ENCODE data around the gene ZNF570.

ZNF570 gene

DNA sequence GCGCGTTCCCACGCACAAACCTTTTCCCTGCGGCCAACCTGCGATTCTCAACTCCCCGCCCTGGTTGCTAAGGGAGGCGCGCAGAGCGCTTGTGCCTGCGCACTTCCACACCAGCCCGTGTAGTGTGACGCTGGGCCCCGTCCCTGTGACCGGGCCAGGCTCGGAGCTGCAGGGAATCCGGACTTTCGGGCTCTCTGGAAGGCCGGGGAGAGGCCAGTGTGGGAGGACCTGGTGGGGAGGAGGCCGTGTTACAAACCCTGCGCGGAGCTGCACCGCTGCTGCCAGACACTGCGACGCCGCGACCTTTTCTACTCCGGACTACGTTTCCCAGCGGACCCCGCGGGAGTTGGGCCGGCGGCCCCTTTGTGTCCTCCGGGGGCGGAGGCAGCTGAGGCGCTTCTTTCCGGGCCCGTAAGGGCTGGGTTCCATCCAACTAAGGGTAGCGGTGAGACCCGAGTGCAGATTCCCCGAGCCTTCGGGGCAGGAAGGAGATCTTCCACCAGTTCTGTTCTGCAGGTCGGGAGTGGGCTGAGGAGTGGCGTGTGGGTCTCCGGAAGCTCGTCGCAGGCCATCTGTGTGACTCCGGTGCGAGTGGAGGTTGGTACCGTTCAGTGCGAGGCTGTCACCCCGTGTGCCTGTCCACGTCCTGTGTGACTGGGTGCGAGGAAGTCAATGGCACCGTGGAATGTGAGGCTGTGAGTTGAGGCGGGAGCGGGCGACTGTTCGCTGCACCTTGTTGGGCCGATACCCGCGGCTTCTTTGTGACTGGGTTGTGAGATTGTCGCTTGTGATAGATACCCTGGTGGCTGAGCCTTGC lies at the start of gene ZNF570:
ZNF570 (plus strand) TSS at position 396 of the 817 bp plus-strand sequence. CDS start 999 bp downstream, outside the sequence.
- no peak for FAIRE-seq

DNA sequence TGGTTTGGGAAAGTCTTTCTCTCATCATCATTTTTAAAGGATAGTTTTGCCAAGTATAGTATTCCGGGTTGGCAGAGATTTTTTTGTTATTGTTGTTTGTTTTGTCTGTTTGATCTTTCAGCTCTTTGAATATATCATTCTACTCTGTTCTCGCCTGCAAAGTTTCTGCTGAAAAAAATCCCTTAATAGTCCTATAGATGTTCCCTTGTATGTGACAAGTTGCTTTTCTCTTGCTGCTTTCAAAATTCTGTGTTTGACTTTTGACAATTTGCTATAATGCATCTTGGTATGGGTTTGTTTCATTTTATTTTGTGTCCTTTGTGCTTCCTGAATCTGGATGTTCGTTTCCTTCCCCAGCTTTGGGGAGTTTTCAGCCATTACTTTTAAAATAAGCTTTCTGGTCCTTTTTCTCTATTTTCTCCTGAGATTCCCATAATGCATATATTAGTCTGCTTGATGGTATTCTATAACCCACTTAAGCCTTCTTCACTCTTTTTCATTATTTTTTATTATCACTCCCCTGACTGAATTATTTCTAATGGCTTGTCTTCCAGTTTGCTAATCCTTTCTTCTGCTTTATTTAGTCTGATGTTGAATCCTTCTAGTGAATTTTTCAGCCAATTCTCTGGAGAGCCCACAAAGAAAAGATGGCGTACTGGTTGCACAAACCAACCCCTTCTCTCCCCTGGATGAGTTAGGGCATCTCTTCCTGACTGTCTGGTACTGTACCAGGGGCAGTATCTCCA lies 16.5 kb upstream of the ZNF570 start:
- FAIRE-seq, result no peak

DNA sequence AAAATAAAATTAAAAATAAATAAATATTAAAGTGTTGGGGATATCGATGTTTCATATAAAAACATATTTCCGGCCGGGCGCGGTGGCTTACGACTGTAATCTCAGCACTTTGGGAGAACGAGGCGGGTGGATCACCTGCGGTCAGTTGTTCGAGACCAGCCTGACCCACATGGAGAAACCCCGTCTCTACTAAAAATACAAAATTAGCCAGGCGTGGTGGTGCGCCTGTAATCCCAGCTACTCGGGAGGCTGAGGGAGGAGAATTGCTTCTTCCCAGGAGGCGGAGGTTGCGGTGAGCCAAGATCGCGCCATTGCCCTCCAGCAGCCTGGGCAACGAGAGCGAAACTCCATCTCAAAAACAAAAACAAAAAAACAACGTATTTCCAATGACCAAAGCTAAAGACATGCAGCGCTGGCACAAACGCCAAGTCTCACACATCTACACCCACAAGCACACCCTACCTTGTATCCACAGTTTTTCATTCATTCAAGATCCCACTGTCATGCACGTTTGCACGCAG lies 2.8 kb upstream of the ZNF570 start:
- no peak for FAIRE-seq

DNA sequence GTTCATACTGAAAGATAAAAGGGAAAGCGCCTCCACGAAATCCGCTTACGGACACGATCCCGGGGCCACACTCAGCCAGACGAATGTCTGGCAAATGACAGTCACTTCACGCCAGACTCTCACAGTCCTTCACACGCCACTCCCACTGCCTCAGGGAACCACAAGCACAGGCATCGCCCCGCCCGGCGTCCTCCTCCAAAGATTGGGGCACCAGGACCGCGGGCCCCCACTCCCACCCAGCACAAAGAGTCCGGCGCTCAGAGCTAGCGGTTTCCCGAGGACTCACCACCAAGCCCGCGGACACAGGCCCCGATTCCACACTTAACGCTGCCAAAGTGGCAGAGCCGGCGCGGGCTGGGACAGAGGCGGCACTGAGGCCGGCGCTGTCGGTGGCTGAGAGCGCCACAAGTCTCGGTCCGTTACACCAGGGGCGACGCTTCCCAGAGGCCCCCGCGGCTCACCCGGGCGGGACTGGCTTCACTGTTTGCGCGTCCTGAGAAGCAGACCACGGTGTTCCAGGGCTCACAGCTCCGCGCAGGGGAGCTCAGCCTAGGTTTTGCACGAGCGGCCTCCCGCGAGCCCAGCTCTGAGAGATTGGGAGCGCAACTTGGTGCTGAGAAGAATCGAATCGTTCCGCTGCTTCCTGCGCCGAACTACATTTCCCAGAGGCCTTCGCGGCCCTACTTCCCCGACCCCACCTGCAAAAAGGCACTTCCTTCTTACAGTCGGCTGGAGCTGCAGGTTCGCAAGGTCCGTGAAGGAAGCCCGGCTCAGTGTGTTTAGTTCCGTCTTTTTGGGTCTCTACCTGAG lies 2.2 kb upstream of the ZNF570 start, which contains the start of gene ZNF569:
ZNF569 (minus strand) TSS at position 647 of the 810 bp plus-strand sequence. CDS start 22,523 bp downstream, outside the sequence.
- no peak for FAIRE-seq

DNA sequence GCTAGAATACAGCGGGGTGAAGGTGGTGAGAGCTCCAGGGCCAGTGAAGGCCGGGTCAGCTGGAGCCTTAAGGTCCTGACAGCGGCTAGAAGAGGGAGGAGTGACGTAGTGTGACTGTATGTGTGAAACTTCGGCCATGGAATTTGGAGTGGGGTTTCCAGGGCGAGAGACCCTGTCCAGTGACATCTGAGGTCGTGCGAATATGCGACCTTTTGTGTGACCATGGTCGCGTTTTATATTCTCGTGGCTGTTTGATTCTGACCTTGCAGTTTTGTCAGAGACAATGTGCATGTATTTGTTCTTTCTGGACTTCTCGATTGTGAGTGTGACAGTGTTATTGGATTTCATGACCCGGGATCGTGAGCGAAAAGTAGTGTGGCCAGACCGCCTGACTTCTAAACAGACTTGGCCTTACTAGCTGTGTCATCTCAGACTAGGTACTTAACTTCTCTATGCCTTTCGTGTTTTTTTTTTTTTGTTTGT lies 1.5 kb upstream of the ZNF570 start:
- FAIRE-seq, result no peak

DNA sequence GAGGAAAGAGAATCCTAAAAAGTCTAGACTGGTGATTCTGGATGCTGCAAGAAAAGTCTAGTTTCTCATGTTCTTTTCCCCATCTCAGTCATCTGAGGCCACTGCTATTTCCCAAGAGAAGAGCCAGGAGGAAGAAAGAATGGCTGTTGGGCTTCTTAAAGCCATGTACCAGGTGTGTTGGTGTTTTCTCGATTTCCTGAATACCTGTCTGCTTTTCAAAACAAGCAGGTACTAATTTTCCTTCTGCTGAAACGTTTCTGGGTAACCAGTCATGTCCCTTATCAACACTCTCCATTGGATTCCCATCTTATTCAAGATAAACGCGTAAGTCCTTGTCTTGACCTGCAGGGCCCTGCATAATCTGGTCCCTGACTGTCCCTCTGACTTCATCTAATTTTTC lies 1.1 kb downstream of the ZNF570 start:
- FAIRE-seq, result no peak

DNA sequence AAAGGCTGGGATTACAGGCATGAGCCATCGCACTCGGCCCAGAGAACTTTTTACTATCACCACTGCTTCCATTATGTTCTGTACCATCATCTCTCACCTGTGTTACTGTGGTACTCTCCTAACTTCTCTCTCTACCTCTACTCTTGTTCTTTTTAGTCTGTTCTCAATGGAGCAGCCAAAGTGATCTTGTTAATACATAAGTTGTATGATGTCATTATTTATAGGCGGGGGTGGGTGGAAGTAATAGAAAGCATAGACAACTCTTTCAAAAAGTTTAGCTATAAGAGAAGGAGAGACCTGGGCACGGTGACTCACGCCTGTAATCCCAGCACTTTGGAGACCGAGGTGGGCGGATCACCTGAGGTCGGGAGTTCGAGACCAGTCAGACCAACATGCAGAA lies 3.0 kb downstream of the ZNF570 start:
- no peak for FAIRE-seq

DNA sequence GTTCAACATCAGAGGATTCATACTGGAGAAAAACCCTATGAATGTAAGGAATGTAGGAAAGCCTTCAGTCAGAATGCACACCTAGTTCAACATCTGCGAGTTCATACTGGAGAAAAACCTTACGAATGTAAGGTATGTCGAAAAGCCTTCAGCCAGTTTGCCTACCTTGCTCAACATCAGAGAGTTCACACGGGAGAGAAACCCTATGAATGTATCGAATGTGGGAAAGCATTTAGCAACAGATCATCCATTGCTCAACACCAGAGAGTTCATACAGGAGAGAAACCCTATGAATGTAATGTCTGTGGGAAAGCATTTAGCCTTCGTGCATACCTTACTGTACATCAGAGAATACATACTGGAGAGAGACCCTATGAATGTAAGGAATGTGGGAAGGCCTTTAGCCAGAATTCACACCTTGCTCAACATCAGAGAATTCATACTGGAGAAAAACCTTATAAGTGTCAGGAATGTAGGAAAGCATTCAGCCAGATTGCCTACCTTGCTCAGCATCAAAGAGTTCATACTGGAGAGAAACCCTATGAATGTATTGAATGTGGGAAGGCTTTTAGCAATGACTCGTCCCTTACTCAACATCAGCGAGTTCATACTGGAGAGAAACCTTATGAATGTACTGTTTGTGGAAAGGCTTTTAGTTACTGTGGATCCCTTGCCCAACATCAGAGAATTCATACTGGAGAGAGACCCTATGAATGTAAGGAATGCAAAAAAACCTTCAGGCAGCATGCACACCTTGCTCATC lies 15.4 kb downstream of the ZNF570 start:
- FAIRE-seq, result no peak

DNA sequence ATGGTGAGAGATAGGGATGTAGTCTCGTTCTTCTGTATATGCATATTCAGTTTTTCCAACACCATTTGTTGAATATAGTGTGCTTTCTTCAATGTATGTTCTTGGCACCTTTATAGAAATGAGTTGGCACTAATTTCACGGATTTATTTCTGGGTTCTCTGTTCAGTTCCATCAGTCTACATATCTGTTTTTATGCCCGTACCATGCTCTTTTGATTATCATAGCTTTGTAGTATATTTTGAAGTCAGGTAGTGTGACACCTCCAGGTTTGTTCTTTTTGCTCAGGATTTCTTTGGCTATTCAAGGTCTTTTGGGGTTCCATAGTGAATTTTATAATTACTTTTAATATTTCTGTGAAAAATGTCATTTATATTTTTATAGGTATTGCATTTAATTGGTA lies 23.1 kb downstream of the ZNF570 start:
- no peak for FAIRE-seq

DNA sequence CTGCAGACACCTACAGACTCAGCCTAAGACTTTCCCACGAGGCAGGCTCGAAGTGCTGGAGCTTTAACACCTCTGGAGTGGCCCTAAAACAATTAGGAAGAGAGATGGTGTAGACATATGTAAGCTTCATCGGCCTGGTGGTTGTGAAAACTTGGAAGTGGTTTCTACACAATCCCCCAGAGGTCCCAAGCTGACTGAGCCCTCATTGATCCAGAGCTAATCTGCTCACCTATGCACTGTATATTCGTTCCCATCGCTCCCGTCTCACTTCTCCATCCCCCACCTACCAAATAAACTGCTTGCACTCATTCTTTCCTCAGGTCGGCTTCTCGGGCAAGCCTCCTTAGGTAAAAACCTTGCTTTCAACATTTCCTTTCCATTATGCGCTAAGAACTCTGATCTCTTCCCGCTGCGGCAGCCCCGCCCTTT lies 36.8 kb downstream of the ZNF570 start:
- FAIRE-seq, result no peak

DNA sequence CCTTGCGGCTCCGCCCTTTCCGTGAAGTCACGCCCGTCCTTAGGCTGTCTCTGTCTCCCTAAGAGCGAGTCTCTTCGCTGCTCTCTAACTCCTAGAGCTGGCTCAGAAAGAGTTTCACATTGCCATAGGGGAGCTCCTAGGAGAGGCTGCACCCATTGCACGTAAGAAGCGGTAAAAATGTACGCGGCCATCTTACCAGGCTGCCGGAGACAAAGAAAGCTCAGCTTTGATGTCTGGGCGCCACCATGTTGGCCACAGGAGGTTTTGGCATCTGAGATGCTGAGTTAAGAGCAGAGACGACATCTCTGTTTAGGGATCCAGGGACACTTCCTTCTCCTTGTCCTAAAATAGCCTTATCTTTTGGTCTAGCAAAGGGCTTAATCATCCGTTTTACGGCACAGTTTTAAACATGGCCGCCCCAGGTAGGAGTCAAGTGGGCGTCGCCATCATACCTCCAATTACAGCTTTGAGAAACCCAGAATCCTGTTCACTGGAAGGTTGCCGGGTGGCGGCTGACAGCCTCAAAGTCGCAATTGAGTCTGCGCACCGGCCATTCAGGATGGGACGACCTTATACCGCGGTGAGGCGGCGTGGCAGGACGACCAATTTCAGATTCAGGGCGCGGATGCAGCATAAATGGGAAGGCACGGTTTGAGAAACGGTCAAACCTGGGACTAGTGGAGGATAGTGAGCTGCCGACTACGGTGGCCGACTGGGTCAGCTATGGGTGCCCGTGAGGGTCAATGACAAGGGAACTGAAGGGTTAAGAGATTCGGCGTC lies 37.4 kb downstream of the ZNF570 start, which contains the start of gene ZNF793:
ZNF793 (plus strand) TSS at position 553 of the 780 bp plus-strand sequence. CDS start 16,501 bp downstream, outside the sequence.
- no peak for FAIRE-seq

DNA sequence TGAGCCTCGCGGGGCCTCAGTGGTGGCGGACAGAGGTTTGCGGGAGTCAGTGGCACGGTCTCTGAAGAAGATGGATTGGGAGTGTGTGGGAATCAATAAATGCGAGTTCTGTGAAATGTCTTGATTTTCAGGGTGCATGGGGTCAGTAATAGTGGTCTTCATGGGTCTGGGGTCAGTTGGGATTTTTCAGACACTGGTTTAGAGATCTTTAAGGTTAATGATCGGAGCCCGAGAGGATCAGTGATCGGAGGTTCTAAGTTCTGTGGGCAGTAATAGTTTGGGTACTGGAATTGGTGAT lies 38.0 kb downstream of the ZNF570 start:
- no peak for FAIRE-seq

DNA sequence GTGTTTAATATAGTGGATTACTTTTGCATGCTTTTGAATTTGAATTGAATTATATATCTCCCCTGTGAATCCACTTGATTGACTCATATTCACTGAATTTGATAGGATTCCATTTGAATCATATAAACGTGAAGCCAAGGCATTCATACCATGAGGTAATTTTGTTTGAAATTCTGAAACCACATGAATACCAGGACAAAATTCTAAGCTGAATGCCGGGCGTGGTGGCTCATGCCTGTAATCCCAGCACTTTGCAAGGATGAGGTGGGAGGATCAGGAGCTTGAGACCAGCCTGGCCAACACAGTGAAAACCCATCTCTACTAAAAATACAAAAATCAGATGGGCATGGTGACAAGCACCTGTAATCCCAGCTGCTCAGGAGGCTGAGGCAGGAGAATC lies 42.0 kb downstream of the ZNF570 start:
- FAIRE-seq, result no peak

DNA sequence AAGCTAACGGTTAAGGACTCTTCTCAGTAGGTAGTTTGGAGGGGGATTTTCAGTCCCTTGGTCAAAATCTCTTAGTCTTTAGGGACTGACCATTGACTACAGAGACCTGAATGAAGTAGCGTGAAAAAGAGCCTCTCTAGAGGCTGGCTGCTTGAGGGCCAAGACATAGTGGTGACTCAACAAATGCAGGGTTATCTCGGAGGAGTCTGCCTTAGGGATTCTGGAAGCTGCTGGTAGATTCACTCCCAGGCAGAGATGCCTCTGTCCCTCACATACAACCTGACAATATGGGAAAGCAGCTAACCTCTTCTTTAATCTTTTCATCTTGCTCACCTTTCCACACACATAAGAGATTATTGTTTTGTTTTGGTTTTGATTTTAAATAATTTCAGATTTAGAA lies 42.7 kb downstream of the ZNF570 start:
- no peak for FAIRE-seq

DNA sequence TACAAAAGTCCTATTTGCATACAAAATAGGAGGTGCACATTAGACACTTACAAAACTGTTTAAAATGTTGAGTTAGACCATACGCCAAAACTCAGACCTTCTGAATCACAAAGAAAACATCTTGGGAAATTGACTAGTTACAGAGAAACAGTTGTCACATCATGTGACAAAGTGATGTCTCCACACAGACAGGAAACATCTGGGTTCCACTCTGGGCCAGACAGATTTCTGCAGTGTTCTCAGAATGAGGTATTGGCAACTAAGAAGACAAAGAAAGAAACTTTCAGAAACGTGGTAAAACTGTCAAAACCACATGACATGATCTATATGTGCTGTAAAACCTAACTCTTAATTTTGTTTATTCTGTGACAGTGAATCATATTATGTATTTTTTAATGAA lies 44.2 kb downstream of the ZNF570 start:
- FAIRE-seq, result no peak

DNA sequence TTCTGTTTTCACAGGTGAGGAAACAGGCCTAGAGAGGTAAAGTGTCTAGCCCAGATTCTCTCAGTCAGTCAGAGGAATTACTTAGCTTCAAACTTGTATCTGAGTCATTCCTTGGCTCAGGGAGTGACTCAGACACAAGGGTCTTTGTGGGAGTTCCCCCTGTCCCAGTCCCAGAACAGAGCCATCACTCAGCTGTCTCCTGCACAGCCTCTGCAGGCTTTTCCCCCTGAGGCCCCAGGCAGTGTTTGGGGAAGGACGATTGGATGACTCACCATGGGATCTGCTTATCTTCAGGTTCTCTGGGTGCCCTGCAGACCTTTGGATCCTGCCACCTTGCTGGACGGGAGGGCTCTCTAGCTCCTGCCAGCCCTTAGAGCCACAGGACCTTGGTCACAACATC lies 50.7 kb downstream of the ZNF570 start:
- FAIRE-seq, result no peak

DNA sequence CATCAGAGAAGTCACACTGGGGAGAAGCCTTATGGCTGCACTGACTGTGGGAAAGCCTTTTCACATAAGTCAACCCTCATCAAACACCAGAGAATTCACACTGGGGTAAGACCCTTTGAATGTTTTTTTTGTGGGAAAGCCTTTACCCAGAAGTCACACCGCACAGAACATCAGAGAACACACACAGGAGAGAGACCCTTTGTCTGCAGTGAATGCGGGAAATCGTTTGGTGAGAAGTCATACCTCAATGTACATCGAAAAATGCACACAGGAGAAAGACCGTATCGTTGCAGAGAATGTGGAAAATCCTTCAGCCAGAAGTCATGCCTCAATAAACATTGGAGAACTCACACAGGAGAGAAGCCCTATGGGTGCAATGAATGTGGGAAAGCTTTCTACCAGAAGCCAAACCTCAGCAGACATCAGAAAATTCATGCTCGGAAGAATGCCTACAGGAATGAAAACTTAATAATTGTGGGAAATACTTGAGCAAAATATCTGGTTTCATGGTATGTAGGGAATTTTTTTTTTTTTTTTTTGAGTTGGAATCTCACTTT lies 68.3 kb downstream of the ZNF570 start:
- no peak for FAIRE-seq

Data from colon (tissue), 2 donors.